ENCODE measurements around the gene CUBN.
A peak's percentile ranks its signal among the peaks of the same experiment; 100 is the strongest.

Gene CUBN

DNA sequence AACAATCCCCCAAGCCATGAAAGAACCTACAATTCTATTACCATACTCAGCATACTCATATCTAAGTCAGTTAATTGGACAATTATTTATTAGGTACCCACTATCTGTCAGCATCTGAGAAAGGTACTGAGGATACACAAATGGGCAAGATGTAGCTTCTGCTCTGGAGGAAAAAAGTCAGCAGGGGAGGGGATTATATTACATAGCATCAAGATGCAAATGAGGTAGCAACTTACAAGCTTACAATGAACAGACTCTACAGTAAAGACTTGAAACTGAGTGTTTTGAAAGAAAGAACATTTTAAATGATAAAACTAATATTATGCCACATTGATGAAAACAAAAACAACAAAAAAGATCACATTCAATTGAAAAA is 10.8 kb upstream of the CUBN start:
- no peak for DNase-seq

- no peak for DNase-seq
These were observed 8.9 kb upstream of the CUBN start for GRCh38 chr10:17138460-17139042.

DNA sequence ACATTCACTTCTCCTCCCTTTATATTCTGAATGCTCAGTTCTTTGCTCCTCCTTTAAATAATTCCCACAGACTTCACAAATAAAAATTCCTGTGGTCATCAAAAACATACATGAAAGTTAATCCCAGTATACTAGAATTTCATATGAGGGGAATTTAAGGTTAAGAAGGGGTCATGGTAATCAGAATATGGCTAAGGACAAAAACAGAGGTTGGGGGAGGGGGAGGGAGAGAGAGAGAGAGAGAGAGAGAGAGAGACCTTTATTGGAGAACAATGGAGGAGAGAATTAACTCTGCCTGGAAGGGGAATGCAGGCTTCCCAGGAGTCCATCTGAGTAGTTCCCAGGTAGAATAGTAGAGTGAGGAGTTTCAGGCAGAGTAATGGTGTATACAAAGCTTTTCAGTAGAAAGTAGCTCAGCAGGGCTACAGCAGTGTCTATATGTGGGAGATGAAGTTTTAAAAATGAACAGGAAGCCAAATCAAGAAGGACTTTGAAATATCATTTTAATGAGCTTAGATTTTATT is 5.2 kb upstream of the CUBN start:
- no peak for DNase-seq

- DNase-seq: no peak
These were observed 4.7 kb upstream of the CUBN start for GRCh38 chr10:17134282-17134681.

DNA sequence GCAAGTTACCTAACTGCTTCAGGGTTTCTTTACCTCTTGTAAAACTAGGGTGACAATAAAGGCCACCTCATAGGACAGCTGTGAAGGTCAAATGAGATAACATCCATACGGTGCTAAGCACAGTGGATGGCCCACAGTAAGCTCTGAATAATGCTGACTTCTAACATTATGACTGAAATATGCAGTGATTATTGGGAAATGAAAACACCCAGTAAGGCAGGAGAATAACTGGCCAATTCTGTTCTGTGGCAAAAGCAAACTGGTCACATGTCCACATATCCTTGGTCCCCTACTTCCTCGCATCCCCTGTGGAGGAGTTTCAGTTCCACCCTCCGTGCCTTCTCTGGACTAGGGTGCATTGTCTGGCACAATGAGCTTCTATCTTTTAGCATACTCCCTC is 1.4 kb downstream of the CUBN start:
- no peak for DNase-seq

DNA sequence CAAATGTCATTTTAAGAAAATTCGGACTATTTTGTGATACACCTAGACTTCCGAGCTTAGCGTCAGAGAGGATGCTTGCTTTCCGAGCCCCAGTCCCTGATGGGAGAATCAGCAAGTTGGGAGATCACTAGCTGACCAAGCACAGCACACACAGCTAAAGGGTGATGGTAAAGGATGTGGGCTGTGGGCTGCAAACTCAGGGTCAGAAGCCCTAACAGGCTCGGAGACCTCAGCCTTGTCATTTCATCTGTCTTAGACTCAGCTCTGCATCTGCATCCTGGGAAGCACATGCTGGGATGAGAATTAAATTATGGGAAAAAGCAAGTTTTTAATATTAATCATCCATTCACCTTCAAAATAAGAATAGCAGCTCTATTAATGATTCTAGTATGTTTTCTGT is 3.3 kb downstream of the CUBN start:
- no peak for DNase-seq

- no peak for DNase-seq
These were observed 4.3 kb downstream of the CUBN start for GRCh38 chr10:17125206-17125893.

- no peak for DNase-seq
These were observed 5.7 kb downstream of the CUBN start for GRCh38 chr10:17123961-17124360.

GRCh38 chr10:17122726-17123661 is 6.6 kb downstream of the CUBN start:
- DNase-seq: peak; percentile 75

DNA sequence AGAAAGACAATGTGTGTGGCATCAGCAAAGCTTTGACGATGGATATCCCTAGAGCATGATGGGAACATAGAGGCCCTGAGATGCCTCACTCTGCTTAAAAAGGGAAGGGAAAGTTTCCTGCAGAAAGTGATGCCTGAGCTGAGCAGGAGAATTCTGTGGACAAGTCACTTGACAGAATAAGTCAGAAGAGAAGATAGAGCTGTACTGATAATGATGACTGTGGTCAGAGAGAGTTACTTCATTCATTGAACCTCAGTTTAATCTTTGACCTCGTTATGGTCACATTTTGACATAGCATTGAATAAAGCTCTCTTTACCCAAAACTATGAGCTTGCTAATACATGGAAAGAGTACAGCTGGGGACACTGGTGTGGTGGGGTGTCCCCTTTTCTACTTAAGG is 7.6 kb downstream of the CUBN start:
- DNase-seq: no peak

GRCh38 chr10:17120694-17121093 is 8.9 kb downstream of the CUBN start:
- DNase-seq: no peak

DNA sequence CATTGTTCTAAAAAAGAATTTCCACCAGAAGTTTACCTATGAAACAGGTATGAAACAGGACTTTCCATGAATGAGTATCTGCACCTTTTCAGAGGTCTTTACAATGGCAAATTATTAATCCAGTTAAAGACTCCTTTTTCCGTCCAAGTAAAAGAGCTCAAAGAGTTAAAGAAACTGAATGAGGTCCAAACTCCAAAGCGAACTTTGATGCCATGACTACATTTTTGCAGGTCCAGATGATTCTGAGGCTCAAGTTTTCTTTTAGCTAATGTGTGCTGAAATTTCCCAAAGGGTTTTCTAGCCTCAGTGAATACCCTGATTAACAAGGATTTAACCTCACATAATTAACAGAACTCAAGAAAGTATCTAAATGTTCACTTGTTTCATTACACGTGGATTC is 9.8 kb downstream of the CUBN start:
- DNase-seq: no peak

- no peak for DNase-seq
These were observed 13.4 kb downstream of the CUBN start for GRCh38 chr10:17116193-17116592.

GRCh38 chr10:17115683-17116082 is 13.9 kb downstream of the CUBN start:
- peak; percentile 72 for DNase-seq

DNA sequence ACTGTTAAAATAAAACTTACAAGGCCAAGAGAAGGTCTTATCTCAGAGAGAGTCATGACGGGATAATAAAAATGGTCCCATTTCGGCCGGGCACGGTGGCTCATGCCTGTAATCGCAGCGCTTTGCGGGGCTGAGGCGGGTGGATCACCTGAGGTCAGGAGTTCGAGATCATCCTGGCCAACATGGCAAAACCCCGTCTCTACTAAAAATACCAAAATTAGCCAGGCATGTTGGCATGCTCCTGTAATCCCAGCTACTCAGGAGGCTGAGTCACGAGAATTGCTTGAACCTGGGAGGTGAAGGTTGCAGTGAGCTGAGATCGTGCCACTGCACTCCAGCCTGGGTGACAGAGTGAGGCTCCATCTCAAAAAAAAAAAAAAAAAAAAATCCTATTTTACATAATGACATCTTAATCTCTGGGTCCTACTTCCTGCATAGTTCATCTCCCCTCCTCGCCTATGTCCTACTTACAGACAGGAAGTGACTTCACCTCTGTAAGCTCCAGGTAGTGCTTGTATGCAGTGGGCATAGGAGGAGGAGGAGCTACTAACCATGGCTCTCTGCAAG is 14.7 kb downstream of the CUBN start:
- peak; percentile 16 for DNase-seq

- DNase-seq: no peak
These were observed 15.6 kb downstream of the CUBN start for GRCh38 chr10:17113889-17114540.

- peak; percentile 89 for DNase-seq
These were observed 16.3 kb downstream of the CUBN start for GRCh38 chr10:17113346-17113745.

DNA sequence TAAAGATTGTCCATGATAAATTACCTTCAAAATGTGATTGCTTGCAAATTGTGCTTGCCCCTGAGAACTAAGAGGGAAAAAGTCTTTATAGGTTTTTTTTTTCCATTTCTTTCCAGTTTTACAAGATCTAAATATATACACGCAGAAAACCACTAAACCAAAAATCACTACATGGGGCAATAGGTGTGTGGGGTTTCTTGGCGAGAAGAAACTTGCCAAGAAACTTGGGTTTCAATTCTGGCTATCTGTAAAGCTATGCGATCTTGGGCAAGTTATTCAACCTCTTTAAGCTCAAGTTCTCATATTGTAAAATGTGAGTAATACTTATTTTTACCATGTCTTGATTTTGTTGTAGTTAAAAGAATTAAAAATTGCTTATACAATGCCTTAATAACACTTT is 17.0 kb downstream of the CUBN start:
- no peak for DNase-seq

DNA sequence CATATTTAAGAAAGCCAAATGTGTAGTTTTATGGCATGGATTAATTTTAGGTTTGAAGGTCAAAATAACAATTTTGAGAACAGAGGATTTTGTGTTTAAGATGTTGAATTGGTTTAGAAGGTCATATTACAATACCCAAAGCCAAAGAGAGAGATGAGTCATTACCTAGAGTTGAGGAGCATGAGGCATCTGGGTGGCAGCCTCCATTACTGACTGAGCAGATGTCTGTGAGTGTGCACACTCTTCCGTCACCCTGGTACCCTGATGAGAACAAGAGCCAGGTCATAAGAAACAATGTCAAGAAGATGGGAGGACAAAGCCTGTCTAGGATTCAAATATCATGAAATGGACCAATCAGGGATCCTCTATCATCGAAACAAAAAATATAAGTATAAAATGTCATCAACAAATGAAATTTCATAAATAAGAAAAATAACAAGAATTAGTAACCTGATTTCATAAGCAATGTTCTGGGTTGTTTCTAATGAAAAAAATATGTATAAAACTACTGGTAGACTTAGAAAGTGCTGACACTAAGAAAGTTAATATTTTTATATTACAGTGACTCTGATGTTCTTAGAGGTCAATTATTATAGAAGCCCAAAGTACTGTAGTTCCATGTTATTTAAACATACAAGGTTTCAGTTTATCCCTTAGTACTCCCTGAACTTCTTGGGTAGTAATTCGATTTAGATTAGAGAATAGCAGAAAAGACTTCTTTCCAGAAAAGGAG is 20.0 kb downstream of the CUBN start:
- peak; percentile 78 for DNase-seq

GRCh38 chr10:17109046-17109445 is 20.6 kb downstream of the CUBN start:
- no peak for DNase-seq

DNA sequence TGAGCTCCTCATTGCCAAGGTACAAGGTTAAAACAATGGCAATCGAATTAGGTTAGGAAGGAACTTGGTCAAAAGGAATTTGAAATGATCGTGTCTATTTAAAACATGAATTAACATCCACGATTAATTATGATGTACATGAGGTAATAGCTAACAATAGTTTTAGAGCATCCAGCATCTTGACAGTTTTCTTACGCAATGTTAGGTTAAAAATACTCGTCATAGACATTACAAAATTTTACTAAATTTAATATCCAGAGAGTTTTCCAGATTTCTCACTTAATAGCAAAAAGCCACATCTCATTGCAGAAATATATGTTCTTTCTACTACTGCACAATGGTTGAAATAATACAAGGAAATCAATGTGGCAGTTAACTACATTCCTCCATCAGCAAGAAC is 22.6 kb downstream of the CUBN start:
- DNase-seq: no peak

GRCh38 chr10:17101910-17102266 is 27.7 kb downstream of the CUBN start:
- DNase-seq: no peak
